Breast epithelium (tissue), 3 donors: ENCODE data around the gene GFRA1.

Experiments
- CTCF ChIP-seq, 3 donors: fragments of 450-650 bp; IDR thresholded peaks; one replicate each; pipeline ENCODE4 v1.5.1; 2016 to 2017; ENCODE audit warnings: antibody characterized with exemption in 3 of 3, mild to moderate bottlenecking in 3 of 3, moderate library complexity in 3 of 3
- POLR2A ChIP-seq: fragments of 450-650 bp; IDR thresholded peaks from one replicate; pipeline ENCODE4 v1.6.1; 2016; ENCODE audit warnings: antibody characterized with exemption, mild to moderate bottlenecking, moderate library complexity
- POLR2AphosphoS5 ChIP-seq, 3 donors: sonication (generic); formaldehyde crosslinking; IDR thresholded peaks; one replicate each; pipeline ENCODE4 v1.6.1; 2017; ENCODE audit warnings: antibody characterized with exemption in 3 of 3

- TF ChIP-seq POLR2AphosphoS5 (IDR thresholded peaks at IDR 0.05) (no peak), CTCF (IDR thresholded peaks at IDR 0.05) (no peak), POLR2A (no peak)
Measured at GRCh38 chr10:116015583-116016333, 257.2 kb downstream of the GFRA1 start.
